HepG2 (cell line): ENCODE data around the gene METAP1D. TPM values are rescaled to one million over a fixed set of nuclear protein-coding genes. Genes with fewer than 3 reads are reported as not detected.

Source experiments
- ATAC-seq: fragments of 200-7000 bp; cut with Tn5 transposase; 3 replicates; pipeline ENCODE4 v1.9.1; 2020; ENCODE audit warnings: mild to moderate bottlenecking, moderate library complexity
- BruUV-seq: library from RNA; stranded (reverse); fragments of 400-500 nt; replicated peaks from 2 replicates; lab custom pipeline; 2021; lab: Mats Ljungman, UMichigan
- CTCF ChIA-PET: fragments of 300-600 bp; formaldehyde crosslinking; extraction: SDS; loops from one replicate; lab custom pipeline; 2021; ENCODE audit warnings: low total read pairs, inconsistent platforms, low intra/inter-chr PET ratio; lab: Yijun Ruan, JAX
- POLR2A ChIA-PET: fragments of 350-600 bp; sonication (Branson Sonifier 250); formaldehyde crosslinking; loops from one replicate; lab custom pipeline; 2020; ENCODE audit warnings: antibody characterized with exemption, inconsistent platforms; lab: Yijun Ruan, JAX
- DNase-seq: peaks from one replicate; pipeline ENCODE4 v3.0.0-alpha.2; 2015; ENCODE audit warnings: low spot score
- FAIRE-seq: peaks from 3 replicates; lab custom pipeline; 2011; peaks lifted over from hg19 to GRCh38; lab: Jason Lieb, UNC
- H2AFZ ChIP-seq: one replicate; pipeline ENCODE4 v1.6.1; 2011; ENCODE audit warnings: low read length, inconsistent platforms
- H3K27ac ChIP-seq: fragments of 300-600 bp; 3 replicates; pipeline ENCODE4 v1.8.0; 2011; ENCODE audit warnings: mixed run types, mild to moderate bottlenecking, mixed read lengths, low read length, inconsistent platforms; ENCODE audit not compliant: insufficient read depth; ENCODE audit errors: extremely low read length
- H3K27me3 ChIP-seq, 2 experiments: fragments of 200-600 bp in 1 of 2; 2 replicates in 1 of 2; 3 replicates in 1 of 2; pipeline versions ENCODE4 v1.6.0 to v1.8.0; 2011; ENCODE audit warnings: low read length in 2 of 2, mild to moderate bottlenecking in 2 of 2, moderate library complexity in 2 of 2, inconsistent platforms in 1 of 2; ENCODE audit not compliant: insufficient read depth in 2 of 2, control insufficient read depth in 1 of 2
- H3K36me3 ChIP-seq, 2 experiments: fragments of 200-600 bp in 1 of 2; replicated peaks in 1 of 2; 2 replicates in 1 of 2; 3 replicates in 1 of 2; pipeline versions ENCODE4 v1.5.1 to v1.8.0; 2011; ENCODE audit warnings: low read length in 2 of 2, inconsistent platforms in 1 of 2; ENCODE audit not compliant: insufficient read depth in 2 of 2, control insufficient read depth in 1 of 2
- H3K4me1 ChIP-seq: 2 replicates; pipeline ENCODE4 v1.5.1; 2012; ENCODE audit warnings: low read length, inconsistent platforms; ENCODE audit not compliant: insufficient read depth
- H3K4me2 ChIP-seq: 2 replicates; pipeline ENCODE4 v1.6.0; 2011; ENCODE audit warnings: low read depth, low read length, inconsistent platforms
- H3K4me3 ChIP-seq, 3 experiments: fragments of 200-600 bp in 1 of 3; sonication (generic), shearing (Covaris generic) in 1 of 3; replicated peaks in 1 of 3; 2 replicates each; pipeline ENCODE4 v1.5.1; 2011 to 2016; ENCODE audit warnings: low read length in 3 of 3, inconsistent platforms in 2 of 3, low read depth in 2 of 3, mild to moderate bottlenecking in 2 of 3, control low read depth in 1 of 3, mixed read lengths in 1 of 3; ENCODE audit not compliant: insufficient read depth in 1 of 3
- H3K79me2 ChIP-seq: one replicate; pipeline ENCODE4 v1.6.1; 2011; ENCODE audit warnings: low read length, inconsistent platforms; ENCODE audit not compliant: insufficient read depth
- H3K9ac ChIP-seq: 2 replicates; pipeline ENCODE4 v1.6.0; 2011; ENCODE audit warnings: mild to moderate bottlenecking, low read depth, low read length, inconsistent platforms; ENCODE audit not compliant: insufficient read depth
- H3K9me3 ChIP-seq: 2 replicates; pipeline ENCODE4 v1.5.1; 2012; ENCODE audit warnings: mild to moderate bottlenecking, low read length
- H4K20me1 ChIP-seq: 2 replicates; pipeline ENCODE4 v1.6.0; 2011; ENCODE audit warnings: inconsistent platforms, mild to moderate bottlenecking, low read length, moderate library complexity; ENCODE audit not compliant: insufficient read depth
- AGO2 ChIP-seq: fragments of 200-400 bp; formaldehyde crosslinking; optimal IDR thresholded peaks from 2 replicates; pipeline ENCODE3; 2017; ENCODE audit warnings: mild to moderate bottlenecking, low read depth, low read length, moderate library complexity
- ELF1 ChIP-seq: sonication (generic); formaldehyde crosslinking; IDR thresholded peaks from 2 replicates; pipeline ENCODE4 v1.4.0; 2020; ENCODE audit warnings: missing genetic modification reagents
- FOXA1 ChIP-seq, 2 experiments: fragments of 450-650 bp in 1 of 2; sonication (generic) in 1 of 2; formaldehyde crosslinking in 1 of 2; IDR thresholded peaks; 2 replicates each; pipeline versions ENCODE4 v1.4.0 to v1.6.1; 2016 to 2020; ENCODE audit warnings: missing genetic modification reagents in 1 of 2
- GATA4 ChIP-seq: sonication (generic); IDR thresholded peaks from 2 replicates; pipeline ENCODE4 v1.6.1; 2016; ENCODE audit warnings: antibody characterized with exemption, low read depth, borderline replicate concordance
- KDM6A ChIP-seq: IDR thresholded peaks from 2 replicates; pipeline ENCODE4 v1.6.1; 2016; ENCODE audit warnings: low read depth
- MTA1 ChIP-seq: sonication (generic); formaldehyde crosslinking; IDR thresholded peaks from 2 replicates; pipeline ENCODE4 v1.4.0; 2020; ENCODE audit warnings: missing genetic modification reagents, mild to moderate bottlenecking, borderline replicate concordance
- NFE2L1 ChIP-seq: sonication (generic); formaldehyde crosslinking; IDR thresholded peaks from 2 replicates; pipeline ENCODE4 v1.4.0; 2020; ENCODE audit warnings: missing genetic modification reagents, mild to moderate bottlenecking, borderline replicate concordance
- NR2F2 ChIP-seq: IDR thresholded peaks from 2 replicates; pipeline ENCODE4 v1.6.1; 2012; ENCODE audit warnings: low read depth, inconsistent platforms, borderline replicate concordance
- RFXAP ChIP-seq: sonication (generic); formaldehyde crosslinking; IDR thresholded peaks from 2 replicates; pipeline ENCODE4 v1.4.0; 2020; ENCODE audit warnings: missing genetic modification reagents, borderline replicate concordance
- SOX6 ChIP-seq, 2 experiments: fragments of 450-650 bp in 1 of 2; sonication (generic) in 1 of 2; formaldehyde crosslinking in 1 of 2; IDR thresholded peaks; 2 replicates each; pipeline versions ENCODE4 v1.4.0 to v1.6.1; 2017 to 2020; ENCODE audit warnings: antibody characterized with exemption in 1 of 2, mild to moderate bottlenecking in 1 of 2, missing genetic modification reagents in 1 of 2
- ZBTB46 ChIP-seq: sonication (generic); formaldehyde crosslinking; IDR thresholded peaks from 2 replicates; pipeline ENCODE4 v1.4.0; 2020; ENCODE audit warnings: mild to moderate bottlenecking, missing genetic modification reagents, borderline replicate concordance
- ZEB1 ChIP-seq: IDR thresholded peaks from 2 replicates; pipeline ENCODE4 v1.6.1; 2012; ENCODE audit warnings: mild to moderate bottlenecking, low read depth, inconsistent platforms; ENCODE audit not compliant: insufficient replicate concordance
- ZKSCAN8 ChIP-seq: IDR thresholded peaks from 2 replicates; pipeline ENCODE4 v1.6.1; 2016; ENCODE audit warnings: borderline replicate concordance, missing genetic modification reagents, missing compliant biosample characterization
- ZNF329 ChIP-seq: sonication (generic); formaldehyde crosslinking; IDR thresholded peaks from 2 replicates; pipeline ENCODE4 v1.9.0; 2021; ENCODE audit warnings: low read depth, mild to moderate bottlenecking, missing genetic modification reagents
- ZNF431 ChIP-seq: sonication (generic); formaldehyde crosslinking; IDR thresholded peaks from 2 replicates; pipeline ENCODE4 v1.9.0; 2022; ENCODE audit warnings: missing genetic modification reagents, low read depth, mild to moderate bottlenecking, borderline replicate concordance
- ZNF674 ChIP-seq: sonication (generic); formaldehyde crosslinking; IDR thresholded peaks from 2 replicates; pipeline ENCODE4 v1.5.0; 2020; ENCODE audit warnings: low read depth, mild to moderate bottlenecking, missing genetic modification reagents
- ZNF761 ChIP-seq: sonication (generic); formaldehyde crosslinking; conservative IDR thresholded peaks from 2 replicates; pipeline ENCODE4 v1.4.0; 2020; ENCODE audit warnings: mild to moderate bottlenecking, missing genetic modification reagents
- ZNF790 ChIP-seq: sonication (generic); formaldehyde crosslinking; IDR thresholded peaks from 2 replicates; pipeline ENCODE4 v1.8.0; 2022; ENCODE audit warnings: missing genetic modification reagents, mild to moderate bottlenecking, borderline replicate concordance
- ZXDC ChIP-seq: sonication (generic); formaldehyde crosslinking; IDR thresholded peaks from 2 replicates; pipeline ENCODE4 v1.5.0; 2020; ENCODE audit warnings: mild to moderate bottlenecking, missing genetic modification reagents
- whole genome bisulfite sequencing: methylation state at CpG from one replicate; pipeline ENCODE4 v1.1.6; 2017; ENCODE audit warnings: low lambda C conversion rate; 5-methylcytosine and 5-hydroxymethylcytosine counted together
- in situ Hi-C: cut with HindIII; loops from 2 replicates; pipeline ENCODE4 v1.10.0; 2017; ENCODE audit warnings: low pct_unique_long_range_greater_than_20kb; ENCODE audit not compliant: extremely low pct_ligation_motif_present
- intact Hi-C: fragments of 100-400 bp; cut with micrococcal nuclease; formaldehyde crosslinking; loops from one replicate; pipeline ENCODE4 v1.10.0; 2022; ENCODE audit not compliant: unreplicated experiment
- polyA plus RNA-seq, 8 experiments: library from polyadenylated mRNA; depleted of rRNA in 3 of 8; stranded (reverse) in 7 of 8; unstranded in 1 of 8; fragments of >200 nt; fragmentation: Illumina TruSeq in 4 of 8; extraction: Trizol in 4 of 8; gene quantifications; 2 replicates each; pipeline versions ENCODE4 v1.2.1 to v1.2.3, GENCODE V29; 2011 to 2016; ENCODE audit warnings: low read depth in 4 of 8, missing spikeins in 1 of 8, mixed read lengths in 1 of 8; ENCODE audit not compliant: insufficient read depth in 1 of 8
- total RNA-seq, 5 experiments: library from RNA; depleted of rRNA; stranded (reverse); fragments of >200 nt; fragmentation: Illumina TruSeq; extraction: Trizol; gene quantifications; 2 replicates each; pipeline ENCODE4 v1.2.3, GENCODE V29; 2016; ENCODE audit warnings: low read depth in 1 of 5

METAP1D gene
- total and polyA plus RNA-seq, 2 of the 13 experiments (the other 11 are each of a cell fraction or from before 2014, with no cell fraction given), result 14.7 to 21.6 TPM

GRCh38 chr2:172098650-172099471, 99.1 kb downstream of the METAP1D start:
- POLR2A ChIA-PET, result interaction anchor here (0.6 to 2.0 kb wide), 10 partner anchors 10 to 411 kb away, joined by 3 to 16 read pairs (median 4); partner anchors contain the start of genes DLX1 and HAT1
- ATAC-seq, result peak; percentile 12
- no peak for FAIRE-seq
- TF ChIP-seq ZNF761 (CRISPR knock-in tag) (no peak), ZXDC (CRISPR knock-in tag) (peak; percentile 58), GATA4 (no peak), ZKSCAN8 (CRISPR knock-in tag) (no peak), ZEB1 (no peak), ZBTB46 (CRISPR knock-in tag) (no peak), ZNF431 (CRISPR knock-in tag) (no peak; the same call in 1 of the 2 replicates), ZNF674 (no peak), MTA1 (CRISPR knock-in tag) (peak; percentile 26; the same call in 1 of the 2 replicates), ELF1 (no peak), SOX6 (IDR thresholded peaks at IDR 0.05) (no peak), SOX6 (CRISPR knock-in tag; IDR thresholded peaks at IDR 0.05) (no peak), ZNF329 (CRISPR knock-in tag) (0 out of 2 replicates have a peak, but pooled peaks have one; percentile 36), FOXA1 (IDR thresholded peaks at IDR 0.05) (0 out of 2 replicates have a peak, but pooled peaks have one; percentile 55), FOXA1 (CRISPR knock-in tag; IDR thresholded peaks at IDR 0.05) (0 out of 2 replicates have a peak, but pooled peaks have one; percentile 2), KDM6A (CRISPR knock-in tag) (no peak), NFE2L1 (CRISPR knock-in tag) (no peak), AGO2 (peak; percentile 51), RFXAP (peak; percentile 71; the same call in 1 of the 2 replicates), NR2F2 (no peak), ZNF790 (no peak)

More at GRCh38 chr2:172098650-172099471, 99.1 kb downstream of the METAP1D start:
- no peaks in the 10 kb centered on the region for H3K9me3 ChIP-seq
- CTCF ChIA-PET, result no interaction called here
- intact Hi-C loops, result no loop called here
- BruUV-seq, result no TSS peak
- H3K79me2 ChIP-seq, result no peaks in the 10 kb centered on the region
- 7% methylated on average over 39 of the region's 61 CpGs for WGBS
- peaks cover 20 to 64% of the 10 kb centered on the region in 2 experiments for H3K27me3 ChIP-seq
- peaks cover 76% of the 10 kb centered on the region for H3K4me1 ChIP-seq
- H3K9ac ChIP-seq, result peak overlapping the region; percentile 29
- DNase-seq, result peak; percentile 84
- H3K36me3 ChIP-seq, result no peaks in the 10 kb centered on the region
- in situ Hi-C loops, result no loop called here
- H3K27ac ChIP-seq, result no peak overlapping the region
- H4K20me1 ChIP-seq, result no peaks in the 10 kb centered on the region; the same call in 1 of the 2 replicates
- H2AFZ ChIP-seq, result no peak overlapping the region
- H3K4me2 ChIP-seq, result peak overlapping the region; percentile 99
- H3K4me3 ChIP-seq, result peak overlapping the region; percentile 47 to 70 (median 49)
